ENCODE data around the gene TSC2. TPM values are rescaled to one million over a fixed set of nuclear protein-coding genes. Genes with fewer than 3 reads are reported as not detected.

The TSC2 gene
- total RNA-seq, 1 donor from 2014 or later: 67.9 TPM

DNA sequence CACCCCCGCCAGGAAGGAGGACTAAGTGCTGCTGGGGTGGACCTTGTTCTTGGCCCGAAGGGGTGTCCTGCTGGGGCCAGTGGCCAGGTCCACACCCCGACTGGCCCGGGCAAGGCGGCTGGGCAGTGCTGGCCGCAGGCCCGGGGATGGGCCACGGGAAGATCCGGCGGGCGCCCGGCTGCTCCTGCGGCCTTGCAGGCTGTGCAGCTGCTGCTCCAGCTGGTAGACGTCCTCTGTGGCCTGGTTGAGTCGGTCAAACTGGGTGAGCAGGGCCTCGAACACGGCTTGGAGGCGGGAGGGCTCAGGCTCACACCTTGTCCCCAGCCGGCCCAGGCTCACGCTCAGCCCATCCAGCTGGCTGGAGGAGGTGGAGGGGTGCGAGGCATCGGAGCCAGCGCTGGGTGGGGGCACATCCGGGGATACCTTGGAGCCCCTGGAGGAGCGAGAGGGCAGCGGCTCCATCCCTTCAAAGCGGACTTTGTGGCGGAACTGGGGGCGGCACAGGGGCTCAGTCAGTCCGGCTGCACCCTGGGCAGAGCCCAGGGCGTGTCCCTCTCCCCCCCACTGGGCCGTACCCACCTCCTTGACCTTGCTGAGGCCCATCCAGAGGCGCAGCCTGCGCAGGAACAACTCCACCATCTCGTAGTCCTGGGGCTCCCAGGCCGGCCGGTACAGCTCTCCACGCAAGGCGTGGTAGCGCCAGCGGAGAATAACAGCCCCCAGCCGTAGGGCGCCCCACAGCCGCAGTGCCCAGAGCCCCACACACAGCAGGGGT lies 42.1 kb downstream of the TSC2 start:
- Histone ChIP-seq H3K4me3 (ENCODE audit: low read depth, low read length) (no peak overlapping the region), H3K27me3 (ENCODE audit: control insufficient read depth, insufficient read depth, low read length) (no peaks in the 10 kb centered on the region), H3K36me3 (ENCODE audit: control insufficient read depth, insufficient read depth, low read length) (peaks cover 1% of the 10 kb centered on the region)
- no peak for DNase-seq (ENCODE audit: low read depth)
- TF ChIP-seq, protein P1, sequence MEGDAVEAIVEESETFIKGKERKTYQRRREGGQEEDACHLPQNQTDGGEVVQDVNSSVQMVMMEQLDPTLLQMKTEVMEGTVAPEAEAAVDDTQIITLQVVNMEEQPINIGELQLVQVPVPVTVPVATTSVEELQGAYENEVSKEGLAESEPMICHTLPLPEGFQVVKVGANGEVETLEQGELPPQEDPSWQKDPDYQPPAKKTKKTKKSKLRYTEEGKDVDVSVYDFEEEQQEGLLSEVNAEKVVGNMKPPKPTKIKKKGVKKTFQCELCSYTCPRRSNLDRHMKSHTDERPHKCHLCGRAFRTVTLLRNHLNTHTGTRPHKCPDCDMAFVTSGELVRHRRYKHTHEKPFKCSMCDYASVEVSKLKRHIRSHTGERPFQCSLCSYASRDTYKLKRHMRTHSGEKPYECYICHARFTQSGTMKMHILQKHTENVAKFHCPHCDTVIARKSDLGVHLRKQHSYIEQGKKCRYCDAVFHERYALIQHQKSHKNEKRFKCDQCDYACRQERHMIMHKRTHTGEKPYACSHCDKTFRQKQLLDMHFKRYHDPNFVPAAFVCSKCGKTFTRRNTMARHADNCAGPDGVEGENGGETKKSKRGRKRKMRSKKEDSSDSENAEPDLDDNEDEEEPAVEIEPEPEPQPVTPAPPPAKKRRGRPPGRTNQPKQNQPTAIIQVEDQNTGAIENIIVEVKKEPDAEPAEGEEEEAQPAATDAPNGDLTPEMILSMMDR (IDR thresholded peaks at IDR 0.05; ENCODE audit: insufficient read depth, low read length, poor library complexity, severe bottlenecking): no peak

DNA sequence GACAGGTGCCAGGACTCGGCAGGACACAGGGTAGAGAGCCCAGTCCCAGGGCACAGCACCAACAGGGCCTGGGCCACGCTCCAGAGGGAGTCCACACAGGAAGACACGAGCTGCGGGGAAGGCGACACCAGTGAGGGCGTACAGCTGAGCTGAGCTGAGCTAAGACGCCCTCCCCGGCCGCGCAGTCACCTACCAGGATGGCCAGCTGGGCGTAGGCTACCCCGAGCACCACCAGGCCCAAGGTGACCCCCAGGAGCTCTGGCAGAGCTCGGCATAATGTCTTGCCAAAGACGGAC lies 42.6 kb downstream of the TSC2 start:
- peaks cover 1% of the 10 kb centered on the region for H3K36me3 ChIP-seq (ENCODE audit: control insufficient read depth, insufficient read depth, low read length)
- TF ChIP-seq, protein P1 (IDR thresholded peaks at IDR 0.05; ENCODE audit: insufficient read depth, low read length, poor library complexity, severe bottlenecking): no peak
- no peak overlapping the region for H3K4me3 ChIP-seq (ENCODE audit: low read depth, low read length)
- no peaks in the 10 kb centered on the region for H3K27me3 ChIP-seq (ENCODE audit: control insufficient read depth, insufficient read depth, low read length)
- DNase-seq (ENCODE audit: low read depth): no peak

GRCh38 chr16:2090777-2091546 lies 43.2 kb downstream of the TSC2 start:
- TF ChIP-seq, protein P1 (IDR thresholded peaks at IDR 0.05; ENCODE audit: insufficient read depth, low read length, poor library complexity, severe bottlenecking): peak; percentile 52
- H3K36me3 ChIP-seq (ENCODE audit: control insufficient read depth, insufficient read depth, low read length): peaks cover 1% of the 10 kb centered on the region
- no peak for DNase-seq (ENCODE audit: low read depth)
- H3K27me3 ChIP-seq (ENCODE audit: control insufficient read depth, insufficient read depth, low read length): no peaks in the 10 kb centered on the region
- peak overlapping the region; percentile 28 for H3K4me3 ChIP-seq (ENCODE audit: low read depth, low read length)

GRCh38 chr16:2091547-2092255 lies 43.9 kb downstream of the TSC2 start:
- TF ChIP-seq, protein P1 (IDR thresholded peaks at IDR 0.05; ENCODE audit: insufficient read depth, low read length, poor library complexity, severe bottlenecking): no peak
- DNase-seq (ENCODE audit: low read depth): no peak
- Histone ChIP-seq H3K27me3 (ENCODE audit: control insufficient read depth, insufficient read depth, low read length) (no peaks in the 10 kb centered on the region), H3K4me3 (ENCODE audit: low read depth, low read length) (peak overlapping the region; percentile 24), H3K36me3 (ENCODE audit: control insufficient read depth, insufficient read depth, low read length) (peaks cover 1% of the 10 kb centered on the region)

DNA sequence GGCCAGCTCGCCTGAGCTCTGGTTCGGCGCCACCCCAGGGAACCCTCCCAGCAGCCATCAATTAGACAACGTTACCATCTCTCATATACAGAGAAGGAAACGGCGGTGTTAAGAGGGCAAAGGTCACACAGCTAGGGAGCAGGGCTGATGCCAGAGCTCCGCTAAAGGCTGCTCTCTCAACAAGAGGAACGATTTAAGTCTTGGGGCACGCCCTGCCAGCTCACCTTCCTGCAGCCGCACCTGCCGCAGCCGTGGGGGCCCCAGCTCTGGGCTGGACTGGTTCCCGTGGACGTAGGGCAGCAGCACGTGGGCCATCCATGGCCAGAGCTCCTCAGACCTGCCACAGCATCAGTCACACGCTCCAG lies 44.5 kb downstream of the TSC2 start:
- DNase-seq (ENCODE audit: low read depth): no peak
- TF ChIP-seq, protein P1 (IDR thresholded peaks at IDR 0.05; ENCODE audit: insufficient read depth, low read length, poor library complexity, severe bottlenecking): no peak
- Histone ChIP-seq H3K27me3 (ENCODE audit: control insufficient read depth, insufficient read depth, low read length) (no peaks in the 10 kb centered on the region), H3K4me3 (ENCODE audit: low read depth, low read length) (no peak overlapping the region), H3K36me3 (ENCODE audit: control insufficient read depth, insufficient read depth, low read length) (no peaks in the 10 kb centered on the region)

Data from kidney epithelial cell (primary cell).